HCT116 (cell line): ENCODE results near the gene KLHL40.
"Not testable (repeated sequence)": the region's sequence is repeated elsewhere in the genome, so short reads cannot be mapped to it uniquely, and the experiment has no call there.

ENCODE experiments used
- ATF3 ChIP-seq: IDR thresholded peaks from 2 replicates; pipeline ENCODE4 v1.6.1; 2012
- CBX3 ChIP-seq: IDR thresholded peaks from 2 replicates; pipeline ENCODE4 v1.6.1; 2012; ENCODE audit warnings: low read depth
- CEBPB ChIP-seq: IDR thresholded peaks from 2 replicates; pipeline ENCODE4 v1.6.1; 2012; ENCODE audit warnings: low read depth
- CTCF ChIP-seq, 3 experiments: fragments of 200-600 bp in 1 of 3; sonication (generic) in 1 of 3; IDR thresholded peaks in 2 of 3; conservative IDR thresholded peaks in 1 of 3; 2 replicates each; pipeline ENCODE4 v1.5.1; 2012 to 2017; ENCODE audit warnings: low read depth in 2 of 3, low read length in 2 of 3, antibody characterized with exemption in 1 of 3, borderline replicate concordance in 1 of 3, control low read depth in 1 of 3, mild to moderate bottlenecking in 1 of 3, mixed read lengths in 1 of 3, mixed run types in 1 of 3, moderate library complexity in 1 of 3; ENCODE audit not compliant: insufficient read depth in 1 of 3
- ELF1 ChIP-seq: IDR thresholded peaks from 2 replicates; pipeline ENCODE4 v1.6.1; 2012; ENCODE audit warnings: low read depth, borderline replicate concordance
- EZH2 ChIP-seq: fragments of 200-600 bp; sonication (generic); IDR thresholded peaks from 2 replicates; pipeline ENCODE4 v1.6.1; 2017; ENCODE audit warnings: antibody characterized with exemption, mixed run types
- MAX ChIP-seq: IDR thresholded peaks from 2 replicates; pipeline ENCODE4 v1.6.1; 2012
- POLR2A ChIP-seq: IDR thresholded peaks from 2 replicates; pipeline ENCODE4 v1.7.0; 2011; ENCODE audit warnings: borderline replicate concordance; ENCODE audit not compliant: insufficient read depth, insufficient read length; ENCODE audit errors: extremely low read depth
- REST ChIP-seq: IDR thresholded peaks from 2 replicates; pipeline ENCODE4 v1.6.1; 2012; ENCODE audit warnings: low read depth
- SIN3A ChIP-seq: IDR thresholded peaks from 2 replicates; pipeline ENCODE4 v1.6.1; 2012; ENCODE audit warnings: low read depth
- TCF7L2 ChIP-seq: IDR thresholded peaks from 2 replicates; pipeline ENCODE4 v1.7.0; 2011; ENCODE audit warnings: borderline replicate concordance, inconsistent platforms; ENCODE audit not compliant: insufficient read depth, insufficient read length; ENCODE audit errors: extremely low read depth
- YY1 ChIP-seq: IDR thresholded peaks from 2 replicates; pipeline ENCODE4 v1.6.1; 2011; ENCODE audit warnings: low read length, low read depth, moderate library complexity, mild to moderate bottlenecking; ENCODE audit not compliant: insufficient replicate concordance; ENCODE audit errors: extremely low read depth

GRCh38 chr3:42722442-42722841 lies 37.1 kb downstream of the KLHL40 start:
- TF ChIP-seq CTCF (IDR thresholded peaks at IDR 0.05 in 2 of 3, conservative IDR thresholded peaks at IDR 0.05 in 1 of 3; ENCODE audit: borderline replicate concordance in 1 of 3, insufficient read depth in 1 of 3, low read depth in 2 of 3, low read length in 2 of 3); POLR2A; YY1; ATF3; CBX3; CEBPB; REST; MAX; SIN3A; TCF7L2; EZH2; ELF1: not testable (repeated sequence)
